Karpas-422 (cell line): Measurements from ENCODE around the gene HSF2BP. TPM values are rescaled to one million over a fixed set of nuclear protein-coding genes. Genes with fewer than 3 reads are reported as not detected.

Source experiments
- DNase-seq: peaks from one replicate; pipeline ENCODE4 v3.0.0-alpha.2; 2015
- H2AFZ ChIP-seq: fragments of 200-600 bp; sonication (generic); 2 replicates; pipeline ENCODE4 v1.6.1; 2014; ENCODE audit warnings: antibody characterized with exemption, low read length, mixed read lengths
- H3K27ac ChIP-seq: fragments of 200-600 bp; sonication (generic); 2 replicates; pipeline ENCODE4 v1.5.1; 2014; ENCODE audit warnings: mild to moderate bottlenecking, low read length, moderate library complexity
- H3K27me3 ChIP-seq: fragments of 200-600 bp; sonication (generic); 2 replicates; pipeline ENCODE4 v1.6.1; 2014; ENCODE audit warnings: low read length, mixed read lengths
- H3K36me3 ChIP-seq: fragments of 200-600 bp; sonication (generic); 2 replicates; pipeline ENCODE4 v1.6.1; 2014; ENCODE audit warnings: low read length, mixed read lengths; ENCODE audit not compliant: insufficient read depth
- H3K4me1 ChIP-seq: fragments of 200-600 bp; sonication (generic); 2 replicates; pipeline ENCODE4 v1.6.1; 2014; ENCODE audit warnings: mild to moderate bottlenecking, low read length, mixed read lengths
- H3K4me2 ChIP-seq: fragments of 200-600 bp; sonication (generic); 2 replicates; pipeline ENCODE4 v1.6.1; 2014; ENCODE audit warnings: low read length, low read depth, mild to moderate bottlenecking; ENCODE audit not compliant: poor library complexity, severe bottlenecking
- H3K4me3 ChIP-seq: fragments of 200-600 bp; sonication (generic); 2 replicates; pipeline ENCODE4 v1.5.1; 2014; ENCODE audit warnings: mild to moderate bottlenecking, antibody characterized with exemption, low read length, mixed read lengths
- H3K79me2 ChIP-seq: fragments of 200-600 bp; sonication (generic); 2 replicates; pipeline ENCODE4 v1.6.1; 2014; ENCODE audit warnings: mild to moderate bottlenecking, low read length, mixed read lengths
- H3K9ac ChIP-seq: fragments of 200-600 bp; sonication (generic); 2 replicates; pipeline ENCODE4 v1.6.0; 2014; ENCODE audit warnings: low read length
- H3K9me2 ChIP-seq: fragments of 200-600 bp; sonication (generic), shearing (Covaris generic); replicated peaks from 2 replicates; pipeline ENCODE4 v1.6.0; 2014; ENCODE audit warnings: mild to moderate bottlenecking, low read length, moderate library complexity; ENCODE audit not compliant: insufficient read depth
- H3K9me3 ChIP-seq: fragments of 300-700, 200-600 bp; sonication (generic); 2 replicates; pipeline ENCODE4 v1.6.1; 2014; ENCODE audit warnings: low read length, mixed read lengths
- H4K20me1 ChIP-seq: fragments of 200-600 bp; sonication (generic); 2 replicates; pipeline ENCODE4 v1.6.1; 2014; ENCODE audit warnings: mild to moderate bottlenecking, antibody characterized with exemption, low read length, low read depth; ENCODE audit not compliant: insufficient read depth
- total RNA-seq: library from RNA; depleted of rRNA; stranded (reverse); fragments of >200 nt; shearing (Covaris generic); gene quantifications from 2 replicates; pipeline ENCODE4 v1.2.3, GENCODE V29; 2014; ENCODE audit warnings: low replicate concordance

The HSF2BP gene
- total RNA-seq, 1 experiment from 2014 or later, result 0.67 TPM

DNA sequence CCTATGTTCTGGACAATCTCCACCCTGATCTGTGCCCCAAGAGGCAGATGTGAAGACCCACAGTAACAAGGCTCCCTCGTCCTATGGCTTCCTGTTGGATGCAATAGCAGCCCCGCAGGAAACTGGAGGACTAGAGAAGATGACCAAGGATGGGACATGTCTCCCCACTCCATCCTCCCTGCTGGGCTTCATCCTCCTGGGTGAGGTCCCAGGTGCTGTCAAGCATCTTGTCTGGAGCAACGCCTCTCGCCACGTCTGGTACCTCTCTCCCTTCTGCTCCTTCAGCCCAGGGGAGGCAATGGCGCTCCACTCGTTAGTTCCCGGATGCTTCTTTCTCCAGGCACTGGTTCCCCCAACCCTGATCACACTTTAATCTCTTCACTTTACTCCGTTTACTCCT, 11.1 kb downstream of the HSF2BP start:
- H3K4me3 ChIP-seq, result no peak overlapping the region
- no peaks in the 10 kb centered on the region for H3K9me2 ChIP-seq
- H3K27ac ChIP-seq, result no peak overlapping the region
- no peaks in the 10 kb centered on the region for H4K20me1 ChIP-seq
- H3K4me2 ChIP-seq, result no peak overlapping the region
- no peaks in the 10 kb centered on the region for H3K36me3 ChIP-seq
- no peaks in the 10 kb centered on the region for H3K27me3 ChIP-seq
- H3K9ac ChIP-seq, result no peak overlapping the region
- H2AFZ ChIP-seq, result no peak overlapping the region
- no peak for DNase-seq
- no peaks in the 10 kb centered on the region for H3K9me3 ChIP-seq
- no peaks in the 10 kb centered on the region for H3K79me2 ChIP-seq
- peaks cover 18% of the 10 kb centered on the region for H3K4me1 ChIP-seq

DNA sequence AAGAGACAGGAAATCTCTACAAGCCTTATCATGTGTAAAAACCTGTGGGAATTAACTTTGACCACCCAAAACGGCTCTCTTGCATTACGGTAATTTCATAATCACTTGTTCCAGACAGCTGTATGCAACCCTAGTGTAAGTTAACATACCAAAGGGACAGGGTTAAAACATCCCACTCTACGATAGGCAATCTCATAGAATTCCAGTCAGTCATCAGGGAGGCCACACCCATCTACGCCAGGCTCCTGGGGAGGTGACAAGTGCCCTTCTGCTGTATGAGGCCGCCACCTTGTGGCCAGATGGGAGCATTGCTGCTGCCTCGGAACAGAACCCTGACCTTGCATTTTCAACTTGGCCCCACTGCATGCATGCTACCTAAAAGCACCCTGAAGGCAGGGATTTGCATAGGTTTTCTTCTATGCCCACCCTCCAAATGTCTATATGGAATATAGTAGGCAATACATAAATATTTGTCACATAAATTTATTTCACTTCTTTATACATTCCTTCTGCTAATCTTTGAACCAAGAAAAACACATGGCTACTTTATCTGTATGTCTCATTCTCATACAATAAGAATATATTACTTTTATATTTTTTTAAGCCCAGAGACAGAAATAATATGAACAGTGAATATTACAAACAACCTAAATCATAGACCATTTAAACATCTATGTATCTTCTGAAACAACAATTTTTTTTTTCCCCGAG, 12.6 kb downstream of the HSF2BP start:
- no peak overlapping the region for H3K4me3 ChIP-seq

DNA sequence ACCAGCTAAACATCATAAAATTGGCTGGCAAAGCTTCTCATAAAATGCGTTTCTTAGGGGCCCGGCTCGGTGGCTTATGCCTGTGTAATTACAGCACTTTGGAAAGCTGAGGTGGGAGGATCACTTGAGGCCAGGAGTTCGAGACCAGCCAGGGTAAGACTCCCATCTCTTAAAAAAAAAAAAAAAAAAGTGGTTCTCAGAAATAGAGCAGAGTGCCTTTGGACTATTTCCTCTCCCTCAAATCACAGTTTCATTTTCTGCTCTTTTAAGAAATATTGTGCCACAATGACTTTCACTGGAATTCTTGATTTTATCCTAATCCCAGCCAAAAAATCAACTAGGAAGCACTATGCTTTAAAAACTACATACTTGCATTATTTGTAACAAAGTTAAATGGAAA, 13.3 kb downstream of the HSF2BP start:
- Histone ChIP-seq H3K4me1 (peaks cover 18% of the 10 kb centered on the region), H4K20me1 (no peaks in the 10 kb centered on the region), H3K9ac (no peak overlapping the region), H3K4me3 (no peak overlapping the region), H3K27ac (no peak overlapping the region), H3K36me3 (no peaks in the 10 kb centered on the region), H3K9me3 (no peaks in the 10 kb centered on the region), H3K9me2 (no peaks in the 10 kb centered on the region), H3K4me2 (peak overlapping the region; percentile 22), H2AFZ (no peak overlapping the region), H3K27me3 (no peaks in the 10 kb centered on the region), H3K79me2 (no peaks in the 10 kb centered on the region)
- DNase-seq, result no peak

More for the DNA sequence above, 12.6 kb downstream of the HSF2BP start:
- Histone ChIP-seq H3K36me3 (no peaks in the 10 kb centered on the region), H3K4me1 (peaks cover 18% of the 10 kb centered on the region), H3K9me2 (no peaks in the 10 kb centered on the region), H3K9ac (no peak overlapping the region), H3K27ac (no peak overlapping the region), H3K9me3 (no peaks in the 10 kb centered on the region), H3K4me2 (peak overlapping the region; percentile 7), H4K20me1 (no peaks in the 10 kb centered on the region), H2AFZ (no peak overlapping the region), H3K79me2 (no peaks in the 10 kb centered on the region), H3K27me3 (no peaks in the 10 kb centered on the region)
- peak; percentile 92 for DNase-seq

DNA sequence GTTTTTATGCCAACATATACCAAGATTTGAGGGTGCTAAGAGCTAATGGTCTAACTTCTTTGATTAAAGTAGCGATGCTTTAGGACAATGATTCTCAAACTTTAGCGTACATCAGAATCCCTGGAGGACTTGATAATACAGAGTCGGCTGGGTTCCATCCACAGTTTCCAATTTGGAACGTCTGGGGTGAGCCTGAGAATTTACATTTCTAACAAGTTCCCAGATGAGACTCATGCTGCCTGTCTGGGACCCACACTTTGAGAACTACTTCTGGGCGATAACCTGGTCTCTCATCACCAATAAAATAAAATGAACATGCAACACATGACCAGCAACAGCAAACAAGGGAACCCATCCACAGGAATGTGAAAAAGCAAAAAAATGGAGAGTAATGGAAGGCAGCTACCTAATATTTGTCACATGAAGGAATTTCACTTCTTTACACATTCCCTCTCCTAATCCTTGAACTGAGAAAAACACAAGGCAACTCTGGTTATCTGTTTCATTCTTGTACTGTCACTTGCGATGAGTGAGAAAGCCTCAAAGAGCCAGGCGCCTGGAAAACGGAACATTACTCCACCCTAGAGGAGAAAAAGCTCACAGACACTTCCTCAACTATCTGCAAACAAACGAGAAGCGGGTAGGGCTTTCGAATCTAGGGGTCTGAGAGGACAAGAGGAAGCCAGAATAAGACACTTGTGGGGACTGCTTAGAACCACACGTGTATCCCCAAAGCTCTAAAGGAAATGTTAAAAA, 14.0 kb downstream of the HSF2BP start:
- no peaks in the 10 kb centered on the region for H3K9me2 ChIP-seq
- H3K27me3 ChIP-seq, result no peaks in the 10 kb centered on the region
- H3K9ac ChIP-seq, result no peak overlapping the region
- peak overlapping the region; percentile 22 for H3K4me2 ChIP-seq
- no peak overlapping the region for H2AFZ ChIP-seq
- H3K27ac ChIP-seq, result no peak overlapping the region
- no peaks in the 10 kb centered on the region for H4K20me1 ChIP-seq
- DNase-seq, result peak; percentile 82
- H3K36me3 ChIP-seq, result no peaks in the 10 kb centered on the region
- no peaks in the 10 kb centered on the region for H3K9me3 ChIP-seq
- no peak overlapping the region for H3K4me3 ChIP-seq
- peaks cover 18% of the 10 kb centered on the region for H3K4me1 ChIP-seq
- H3K79me2 ChIP-seq, result no peaks in the 10 kb centered on the region

DNA sequence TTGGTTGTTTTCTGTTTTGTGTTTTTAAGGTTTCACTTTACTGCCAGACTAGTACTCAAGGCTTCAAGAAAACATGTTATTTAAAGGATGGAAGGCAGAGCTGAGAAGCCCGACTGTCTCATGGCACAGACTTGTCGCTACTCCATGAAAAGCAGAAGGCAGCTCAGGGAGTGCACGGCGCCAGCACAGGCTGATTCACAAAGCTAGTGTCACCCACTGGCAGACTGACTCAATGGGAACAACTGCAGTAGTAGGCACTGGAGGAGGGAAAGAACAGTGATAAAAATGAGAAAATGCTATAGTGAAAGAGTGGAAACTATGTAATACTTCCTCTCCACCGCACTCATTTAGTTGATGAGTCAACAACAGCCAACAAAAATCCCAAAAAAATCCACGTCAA, 14.7 kb downstream of the HSF2BP start:
- DNase-seq, result no peak
- Histone ChIP-seq H4K20me1 (no peaks in the 10 kb centered on the region), H3K36me3 (no peaks in the 10 kb centered on the region), H3K4me3 (no peak overlapping the region), H2AFZ (no peak overlapping the region), H3K9me2 (no peaks in the 10 kb centered on the region), H3K9ac (no peak overlapping the region), H3K27me3 (no peaks in the 10 kb centered on the region), H3K27ac (no peak overlapping the region), H3K79me2 (no peaks in the 10 kb centered on the region), H3K4me1 (peaks cover 18% of the 10 kb centered on the region), H3K9me3 (no peaks in the 10 kb centered on the region), H3K4me2 (no peak overlapping the region)

DNA sequence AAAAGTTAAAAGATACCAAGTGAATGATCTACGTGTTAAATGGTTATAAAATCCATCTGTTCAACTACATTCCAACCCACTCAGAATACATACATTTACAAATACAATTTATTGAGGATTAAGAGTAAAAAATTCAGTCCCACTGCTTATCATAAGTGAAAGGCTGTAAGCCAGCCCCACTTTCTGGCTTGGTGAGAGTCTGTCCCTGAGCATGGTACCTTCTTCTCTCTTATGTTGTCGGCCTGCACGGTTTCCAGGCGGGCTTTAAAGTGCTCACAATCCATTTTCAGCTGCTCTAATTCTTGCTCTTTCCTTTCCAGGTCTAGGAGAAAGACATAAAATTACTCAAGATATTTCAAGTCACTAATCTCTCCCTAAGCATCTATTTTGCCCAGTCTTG, 15.2 kb downstream of the HSF2BP start:
- Histone ChIP-seq H3K9ac (no peak overlapping the region), H2AFZ (no peak overlapping the region), H3K4me3 (no peak overlapping the region), H3K36me3 (no peaks in the 10 kb centered on the region), H4K20me1 (no peaks in the 10 kb centered on the region), H3K4me1 (peaks cover 18% of the 10 kb centered on the region), H3K9me3 (no peaks in the 10 kb centered on the region), H3K27me3 (no peaks in the 10 kb centered on the region), H3K9me2 (no peaks in the 10 kb centered on the region), H3K4me2 (no peak overlapping the region), H3K27ac (no peak overlapping the region), H3K79me2 (no peaks in the 10 kb centered on the region)
- no peak for DNase-seq

DNA sequence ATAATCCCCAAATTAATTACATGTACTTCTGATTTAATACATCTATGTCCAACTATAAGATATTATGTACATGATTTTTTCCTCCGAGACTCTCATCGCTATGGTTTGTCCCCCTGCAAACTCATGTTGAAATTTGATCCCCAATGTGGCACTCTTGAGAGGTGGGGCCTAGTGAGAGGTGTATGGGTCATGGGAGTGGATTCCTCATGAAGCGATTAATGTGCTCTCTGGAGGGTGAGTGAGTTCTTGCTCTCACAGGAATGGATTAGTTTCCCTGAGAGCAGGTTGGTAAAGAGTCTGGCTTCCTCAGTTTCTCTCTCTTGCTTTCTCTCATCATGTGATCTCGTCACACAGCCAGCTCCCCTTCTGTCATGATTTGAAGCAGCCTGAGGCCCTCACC, 16.1 kb downstream of the HSF2BP start:
- H3K36me3 ChIP-seq, result no peaks in the 10 kb centered on the region

DNA sequence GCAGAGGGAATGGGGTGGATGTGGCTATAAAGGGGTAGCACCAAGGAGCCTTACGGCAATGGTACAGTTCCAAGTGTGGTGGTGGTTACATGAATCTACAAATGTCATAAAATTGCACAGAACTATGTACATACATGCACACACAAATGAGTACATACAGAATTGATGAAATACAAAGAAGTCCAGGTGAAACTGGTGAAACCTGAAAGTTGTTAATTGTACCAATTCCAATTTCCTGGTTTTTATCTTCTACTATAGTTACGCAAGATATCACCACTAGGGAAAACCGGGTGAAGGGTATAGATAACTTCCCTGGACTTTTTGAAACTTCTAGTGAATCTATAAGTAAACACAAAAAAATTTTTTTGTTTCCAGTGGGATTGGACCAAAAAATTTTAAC, 18.9 kb downstream of the HSF2BP start:
- H3K4me3 ChIP-seq, result no peak overlapping the region
- no peak overlapping the region for H3K27ac ChIP-seq
- no peak overlapping the region for H3K4me2 ChIP-seq
- no peaks in the 10 kb centered on the region for H4K20me1 ChIP-seq
- H3K36me3 ChIP-seq, result no peaks in the 10 kb centered on the region
- no peaks in the 10 kb centered on the region for H3K9me2 ChIP-seq
- peaks cover 6% of the 10 kb centered on the region for H3K4me1 ChIP-seq
- H2AFZ ChIP-seq, result no peak overlapping the region
- DNase-seq, result no peak
- no peaks in the 10 kb centered on the region for H3K79me2 ChIP-seq
- H3K9me3 ChIP-seq, result no peaks in the 10 kb centered on the region
- no peak overlapping the region for H3K9ac ChIP-seq
- no peaks in the 10 kb centered on the region for H3K27me3 ChIP-seq

More for the DNA sequence above, 16.1 kb downstream of the HSF2BP start:
- Histone ChIP-seq H4K20me1 (no peaks in the 10 kb centered on the region), H3K27ac (no peak overlapping the region), H3K27me3 (no peaks in the 10 kb centered on the region), H2AFZ (no peak overlapping the region), H3K79me2 (no peaks in the 10 kb centered on the region), H3K9ac (no peak overlapping the region), H3K9me2 (no peaks in the 10 kb centered on the region), H3K4me2 (no peak overlapping the region), H3K4me3 (no peak overlapping the region), H3K4me1 (peaks cover 18% of the 10 kb centered on the region), H3K9me3 (no peaks in the 10 kb centered on the region)
- no peak for DNase-seq
